ENCODE measurements around the gene BEND4.

- TF ChIP-seq, protein P1, sequence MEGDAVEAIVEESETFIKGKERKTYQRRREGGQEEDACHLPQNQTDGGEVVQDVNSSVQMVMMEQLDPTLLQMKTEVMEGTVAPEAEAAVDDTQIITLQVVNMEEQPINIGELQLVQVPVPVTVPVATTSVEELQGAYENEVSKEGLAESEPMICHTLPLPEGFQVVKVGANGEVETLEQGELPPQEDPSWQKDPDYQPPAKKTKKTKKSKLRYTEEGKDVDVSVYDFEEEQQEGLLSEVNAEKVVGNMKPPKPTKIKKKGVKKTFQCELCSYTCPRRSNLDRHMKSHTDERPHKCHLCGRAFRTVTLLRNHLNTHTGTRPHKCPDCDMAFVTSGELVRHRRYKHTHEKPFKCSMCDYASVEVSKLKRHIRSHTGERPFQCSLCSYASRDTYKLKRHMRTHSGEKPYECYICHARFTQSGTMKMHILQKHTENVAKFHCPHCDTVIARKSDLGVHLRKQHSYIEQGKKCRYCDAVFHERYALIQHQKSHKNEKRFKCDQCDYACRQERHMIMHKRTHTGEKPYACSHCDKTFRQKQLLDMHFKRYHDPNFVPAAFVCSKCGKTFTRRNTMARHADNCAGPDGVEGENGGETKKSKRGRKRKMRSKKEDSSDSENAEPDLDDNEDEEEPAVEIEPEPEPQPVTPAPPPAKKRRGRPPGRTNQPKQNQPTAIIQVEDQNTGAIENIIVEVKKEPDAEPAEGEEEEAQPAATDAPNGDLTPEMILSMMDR (conservative IDR thresholded peaks at IDR 0.05): no peak
- no peak for TF ChIP-seq EZH2 (IDR thresholded peaks at IDR 0.05; ENCODE audit: low read depth)
Measured at GRCh38 chr4:42150653-42151567, 1.5 kb downstream of the BEND4 start.
